WTC11 (cell line): ENCODE measurements around the gene SLC9A9.

ENCODE experiments used
- CREB1 ChIP-seq: sonication (generic); formaldehyde crosslinking; IDR thresholded peaks from 2 replicates; pipeline ENCODE4 v1.8.0; 2023; ENCODE audit warnings: mild to moderate bottlenecking, missing genetic modification reagents
- E2F4 ChIP-seq: sonication (generic); formaldehyde crosslinking; IDR thresholded peaks from 2 replicates; pipeline ENCODE4 v1.8.1; 2022; ENCODE audit warnings: low read depth, mild to moderate bottlenecking, moderate library complexity, missing genetic modification reagents, borderline replicate concordance
- MYBL2 ChIP-seq: sonication (generic); formaldehyde crosslinking; IDR thresholded peaks from 2 replicates; pipeline ENCODE4 v1.8.1; 2023; ENCODE audit warnings: mild to moderate bottlenecking, moderate library complexity, missing genetic modification reagents
- NFYB ChIP-seq: sonication (generic); formaldehyde crosslinking; conservative IDR thresholded peaks from 2 replicates; pipeline ENCODE4 v1.8.0; 2022; ENCODE audit warnings: low read depth, missing genetic modification reagents
- TEAD4 ChIP-seq: sonication (generic); formaldehyde crosslinking; IDR thresholded peaks from 2 replicates; pipeline ENCODE4 v1.8.0; 2022; ENCODE audit warnings: mild to moderate bottlenecking, missing genetic modification reagents
- TF ChIP-seq, protein P1 (sequence below): fragments of 200-600 bp; IDR thresholded peaks from 2 replicates; pipeline ENCODE4 v1.8.0; 2022; ENCODE audit warnings: antibody characterized with exemption

DNA sequence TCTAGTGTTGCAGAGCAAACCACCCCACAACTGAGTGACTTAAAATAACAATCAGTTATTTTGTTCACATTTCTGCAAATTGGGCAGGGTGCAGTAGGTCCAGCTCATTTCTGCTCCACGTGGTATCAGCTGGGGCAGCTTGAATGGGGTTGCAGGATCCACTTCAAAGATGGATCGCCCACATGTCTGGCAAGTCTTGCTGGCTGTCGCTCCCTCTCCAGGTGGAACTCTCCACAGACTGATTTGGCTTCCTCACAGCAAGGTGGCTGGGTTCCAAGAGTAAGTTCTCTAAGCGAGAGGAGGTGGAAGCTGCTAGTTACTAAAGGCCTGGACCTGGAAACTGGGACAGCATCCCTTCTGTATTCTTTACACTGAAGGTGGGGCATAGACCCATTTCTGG is 213.3 kb downstream of the SLC9A9 start:
- TF ChIP-seq, protein P1, sequence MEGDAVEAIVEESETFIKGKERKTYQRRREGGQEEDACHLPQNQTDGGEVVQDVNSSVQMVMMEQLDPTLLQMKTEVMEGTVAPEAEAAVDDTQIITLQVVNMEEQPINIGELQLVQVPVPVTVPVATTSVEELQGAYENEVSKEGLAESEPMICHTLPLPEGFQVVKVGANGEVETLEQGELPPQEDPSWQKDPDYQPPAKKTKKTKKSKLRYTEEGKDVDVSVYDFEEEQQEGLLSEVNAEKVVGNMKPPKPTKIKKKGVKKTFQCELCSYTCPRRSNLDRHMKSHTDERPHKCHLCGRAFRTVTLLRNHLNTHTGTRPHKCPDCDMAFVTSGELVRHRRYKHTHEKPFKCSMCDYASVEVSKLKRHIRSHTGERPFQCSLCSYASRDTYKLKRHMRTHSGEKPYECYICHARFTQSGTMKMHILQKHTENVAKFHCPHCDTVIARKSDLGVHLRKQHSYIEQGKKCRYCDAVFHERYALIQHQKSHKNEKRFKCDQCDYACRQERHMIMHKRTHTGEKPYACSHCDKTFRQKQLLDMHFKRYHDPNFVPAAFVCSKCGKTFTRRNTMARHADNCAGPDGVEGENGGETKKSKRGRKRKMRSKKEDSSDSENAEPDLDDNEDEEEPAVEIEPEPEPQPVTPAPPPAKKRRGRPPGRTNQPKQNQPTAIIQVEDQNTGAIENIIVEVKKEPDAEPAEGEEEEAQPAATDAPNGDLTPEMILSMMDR: no peak
- TF ChIP-seq CREB1 (CRISPR knock-in tag): no peak
- TF ChIP-seq E2F4 (CRISPR knock-in tag): no peak
- no peak for TF ChIP-seq NFYB (CRISPR knock-in tag)
- no peak for TF ChIP-seq TEAD4 (CRISPR knock-in tag)
- no peak for TF ChIP-seq MYBL2 (CRISPR knock-in tag)
